Activated CD4-positive, alpha-beta T cell treated with anti-CD3 and anti-CD28 coated beads for 4 hours (primary cell): ENCODE measurements around the gene CARHSP1.
A peak's percentile ranks its signal among the peaks of the same experiment; 100 is the strongest.
"Not testable (repeated sequence)": the region's sequence is repeated elsewhere in the genome, so short reads cannot be mapped to it uniquely, and the experiment has no call there.

Source experiments
- DNase-seq, 2 donors: peaks; one replicate each; pipeline ENCODE4 v3.0.0-alpha.2; 2020

The CARHSP1 gene

DNA sequence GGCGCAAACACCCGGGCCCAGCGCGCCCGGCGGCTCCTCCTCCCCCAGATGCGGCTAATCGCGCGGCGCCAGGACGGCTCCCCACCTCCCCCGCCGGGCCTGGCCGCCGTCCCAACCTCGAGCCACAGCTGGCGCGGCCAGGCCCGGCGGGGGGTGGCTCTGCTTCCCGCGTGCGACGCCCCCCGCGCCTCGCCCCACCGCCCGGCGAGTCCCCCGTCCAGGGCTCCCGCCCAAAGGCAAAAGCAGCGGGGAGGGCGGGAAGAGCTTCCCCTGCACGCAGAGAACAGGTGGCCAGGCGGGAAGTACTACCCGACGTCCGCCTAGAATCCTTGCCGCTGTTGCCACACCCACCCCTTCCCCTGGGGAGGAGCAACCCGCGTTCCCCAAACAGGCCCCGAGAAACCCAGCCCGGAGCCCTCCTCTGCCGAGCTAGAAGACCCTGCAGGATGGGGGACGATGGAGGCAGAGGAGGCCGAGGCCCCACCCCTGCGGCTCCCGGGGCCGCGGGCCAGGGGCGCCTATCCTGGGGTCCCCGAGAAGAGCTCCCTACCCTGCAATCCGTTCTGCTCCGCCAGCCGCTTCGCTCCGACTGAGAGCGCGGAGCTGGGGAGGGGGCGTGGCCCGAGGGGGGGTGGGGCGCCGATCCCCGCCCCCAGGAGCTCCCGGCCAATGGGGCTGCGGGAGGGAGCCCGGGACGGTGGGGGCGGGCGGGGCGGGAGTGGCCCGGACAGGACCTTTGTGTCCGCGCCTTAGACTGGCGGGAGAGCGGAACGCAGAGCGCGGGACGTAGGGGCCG, at the start of gene CARHSP1:
Gene CARHSP1, minus strand, starts transcription at position 591 of the 796 bp plus-strand sequence. CDS start 9,678 bp downstream, outside the sequence.
- peak; percentile 79 to 80 for DNase-seq

DNA sequence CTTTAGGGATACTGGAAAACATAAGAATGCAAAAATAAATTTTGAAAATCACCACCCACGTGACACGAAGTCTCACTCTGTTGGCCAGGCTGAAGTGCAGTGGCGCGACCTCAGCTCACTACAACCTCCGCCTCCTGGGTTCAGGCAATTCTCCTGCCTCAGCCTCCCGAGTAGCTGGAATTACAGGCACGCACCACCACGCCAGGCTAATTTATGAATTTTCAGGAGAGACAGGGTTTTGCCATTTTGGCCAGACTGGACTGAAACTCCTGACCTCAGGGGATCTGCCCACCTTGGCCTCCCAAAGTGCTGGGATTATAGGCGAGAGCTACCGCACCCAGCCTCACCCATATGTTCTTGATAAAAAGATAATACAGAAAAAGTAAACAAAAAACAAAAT, 48.5 kb upstream of the CARHSP1 start:
- not testable (repeated sequence) for DNase-seq

DNA sequence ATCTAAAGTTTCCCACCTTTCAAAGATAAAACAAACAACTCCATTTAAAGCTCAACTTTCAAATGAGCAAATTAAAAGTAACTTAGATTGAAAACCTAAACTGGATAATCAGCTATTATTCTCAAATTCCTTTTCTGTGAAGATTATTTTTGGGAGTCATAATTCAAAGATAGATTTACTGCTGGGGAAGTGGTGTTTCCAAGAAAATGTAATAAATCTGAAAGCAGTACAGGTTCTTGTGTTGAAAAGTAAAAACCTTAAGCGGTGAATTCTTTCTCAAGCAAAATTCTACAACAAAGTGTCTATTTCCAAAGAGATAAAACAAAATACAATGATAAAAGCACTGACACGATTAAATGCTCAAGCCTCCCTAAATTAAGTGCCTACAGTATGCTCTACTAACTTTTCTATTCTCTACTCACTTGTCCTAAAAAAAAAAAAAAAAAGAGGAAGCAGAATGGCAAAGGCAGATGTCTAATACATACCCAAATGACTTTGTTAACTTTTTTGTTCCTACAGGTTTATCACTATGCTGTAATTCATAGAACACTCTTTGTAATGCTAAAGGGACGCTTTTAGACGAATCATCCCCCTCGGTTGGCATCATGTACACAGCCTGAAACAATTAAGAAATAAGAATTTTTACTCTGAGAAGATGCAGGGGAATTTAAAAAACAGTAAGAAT, 47.9 kb upstream of the CARHSP1 start:
- no peak for DNase-seq

DNA sequence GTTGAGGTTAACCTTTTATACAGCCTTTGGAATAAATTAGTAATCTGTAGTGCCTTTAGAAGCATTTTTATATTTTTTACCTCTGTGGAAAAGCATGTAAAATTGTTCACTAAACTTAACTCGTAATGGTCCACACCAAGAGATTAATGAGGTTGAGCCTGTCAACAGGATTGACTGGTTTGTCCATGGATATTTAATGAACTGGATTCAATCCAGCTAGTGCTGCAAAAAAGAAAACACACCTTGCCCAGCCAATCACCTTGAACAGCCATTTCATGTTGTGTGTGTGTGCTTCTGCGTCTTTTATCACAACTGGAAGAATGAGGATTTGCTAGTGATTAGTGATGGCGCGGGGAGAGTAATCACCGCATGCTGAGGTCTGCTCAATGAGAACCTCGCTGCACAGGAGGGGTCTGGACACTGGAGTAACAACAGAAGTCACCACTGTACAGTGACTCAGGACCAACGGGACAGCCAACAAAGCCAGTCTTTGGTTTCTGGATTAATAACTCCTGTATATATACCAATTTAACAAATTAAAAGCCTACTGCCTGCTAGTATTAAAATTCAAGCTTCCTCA, 47.0 kb upstream of the CARHSP1 start:
- DNase-seq: no peak

DNA sequence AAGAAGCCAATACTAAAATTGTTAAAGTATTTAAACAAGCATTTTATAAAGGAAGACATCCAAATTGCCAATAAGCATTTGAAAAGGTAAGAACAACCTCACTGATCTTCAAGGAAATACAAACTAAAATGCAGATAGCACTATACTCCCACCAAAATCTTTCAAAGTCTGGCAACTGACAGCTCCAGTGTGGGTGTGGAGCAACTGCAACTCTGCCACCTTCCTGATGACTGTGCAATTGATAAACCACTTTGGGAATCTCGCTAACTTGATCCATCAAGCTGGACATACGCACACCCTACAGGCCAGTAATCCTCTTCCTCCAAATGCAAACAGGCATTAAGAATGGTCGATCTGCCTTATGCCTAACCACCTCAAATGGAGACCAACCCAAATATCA, 45.3 kb upstream of the CARHSP1 start:
- DNase-seq: no peak

DNA sequence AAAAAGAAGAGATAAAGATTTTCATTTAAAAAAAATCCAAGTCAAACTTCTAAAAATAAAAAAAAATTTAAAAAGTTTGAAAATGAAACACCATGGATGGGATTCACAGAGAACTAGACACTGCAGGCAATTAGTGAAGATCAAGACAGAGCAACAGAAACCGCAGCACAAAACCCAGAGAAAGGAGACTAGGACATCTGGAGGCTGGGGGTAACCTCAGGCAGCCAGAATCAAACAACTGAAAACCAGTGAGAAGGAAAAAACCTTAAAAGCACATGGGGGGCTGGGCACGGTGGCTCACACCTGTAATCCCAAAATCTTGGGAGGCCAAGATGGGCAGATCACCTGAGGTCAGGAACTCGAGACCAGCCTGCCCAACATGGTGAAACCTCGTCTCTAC, 44.0 kb upstream of the CARHSP1 start:
- DNase-seq: no peak

DNA sequence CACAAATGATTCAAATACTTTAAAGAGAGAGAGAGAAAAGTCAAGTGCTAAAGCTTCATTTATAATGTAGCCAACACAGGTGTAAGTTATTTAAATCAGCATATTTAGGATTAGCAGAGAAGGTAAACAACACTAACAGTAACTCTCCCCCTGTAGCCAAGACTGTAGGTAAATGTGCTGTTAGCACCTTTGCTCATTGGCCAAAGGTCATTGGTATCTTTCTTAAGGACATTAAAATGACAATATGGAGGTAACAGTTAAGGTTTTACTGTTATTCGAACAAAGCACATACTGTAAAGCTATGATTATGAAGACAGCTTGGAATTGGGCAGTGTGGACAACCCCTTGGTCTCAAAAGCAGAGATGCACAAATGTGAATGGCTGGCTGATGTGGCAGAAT, 42.0 kb upstream of the CARHSP1 start:
- DNase-seq: no peak

DNA sequence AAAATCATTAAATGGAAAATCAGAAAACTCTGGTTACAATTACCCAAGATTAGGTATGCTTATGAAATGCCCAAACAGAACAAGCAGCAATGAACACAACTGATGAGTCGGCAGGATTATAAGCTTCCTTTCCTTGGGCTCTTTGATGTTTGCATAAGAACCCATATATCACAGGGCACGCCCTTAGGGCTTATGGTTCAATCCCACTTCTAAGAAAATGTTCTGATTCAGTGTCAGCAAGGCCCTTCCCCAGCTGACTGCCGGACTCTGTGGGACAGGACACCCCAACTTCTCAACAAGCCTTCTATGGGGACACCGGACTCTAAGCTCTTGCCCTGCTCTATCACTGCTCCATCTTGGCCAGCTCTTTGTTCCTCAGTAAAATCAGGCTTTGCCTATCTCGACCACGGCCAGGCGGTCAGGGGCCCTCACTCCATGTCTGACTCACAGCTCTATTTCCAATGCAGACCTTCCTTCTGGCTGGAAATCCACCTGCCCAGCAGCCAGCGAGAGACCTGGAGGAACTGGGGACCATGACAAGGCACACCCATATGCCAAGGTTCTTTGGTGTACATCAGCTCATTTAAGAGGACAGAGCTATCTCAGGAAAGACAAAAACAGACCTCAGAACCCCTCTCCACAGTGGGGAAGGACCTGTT, 40.1 kb upstream of the CARHSP1 start:
- no peak for DNase-seq

DNA sequence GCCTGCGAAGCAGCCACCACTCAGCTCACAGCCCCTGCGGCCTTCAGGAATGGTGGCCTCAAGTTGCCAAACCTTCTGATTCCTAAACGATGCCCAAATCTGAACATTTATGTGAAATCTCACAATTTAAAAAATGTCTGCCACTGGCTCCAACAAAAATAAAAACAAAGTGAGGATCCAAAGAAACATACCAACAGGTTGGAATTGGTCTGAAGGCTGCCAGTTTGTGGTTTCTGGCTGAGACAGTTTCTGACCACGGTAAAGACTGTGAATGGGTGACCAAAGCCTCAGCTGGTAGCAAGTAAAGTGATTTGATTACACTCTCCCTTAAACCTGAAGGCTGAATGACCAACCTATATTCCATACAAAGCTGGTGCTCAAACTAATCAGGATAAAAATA, 38.3 kb upstream of the CARHSP1 start:
- no peak for DNase-seq

DNA sequence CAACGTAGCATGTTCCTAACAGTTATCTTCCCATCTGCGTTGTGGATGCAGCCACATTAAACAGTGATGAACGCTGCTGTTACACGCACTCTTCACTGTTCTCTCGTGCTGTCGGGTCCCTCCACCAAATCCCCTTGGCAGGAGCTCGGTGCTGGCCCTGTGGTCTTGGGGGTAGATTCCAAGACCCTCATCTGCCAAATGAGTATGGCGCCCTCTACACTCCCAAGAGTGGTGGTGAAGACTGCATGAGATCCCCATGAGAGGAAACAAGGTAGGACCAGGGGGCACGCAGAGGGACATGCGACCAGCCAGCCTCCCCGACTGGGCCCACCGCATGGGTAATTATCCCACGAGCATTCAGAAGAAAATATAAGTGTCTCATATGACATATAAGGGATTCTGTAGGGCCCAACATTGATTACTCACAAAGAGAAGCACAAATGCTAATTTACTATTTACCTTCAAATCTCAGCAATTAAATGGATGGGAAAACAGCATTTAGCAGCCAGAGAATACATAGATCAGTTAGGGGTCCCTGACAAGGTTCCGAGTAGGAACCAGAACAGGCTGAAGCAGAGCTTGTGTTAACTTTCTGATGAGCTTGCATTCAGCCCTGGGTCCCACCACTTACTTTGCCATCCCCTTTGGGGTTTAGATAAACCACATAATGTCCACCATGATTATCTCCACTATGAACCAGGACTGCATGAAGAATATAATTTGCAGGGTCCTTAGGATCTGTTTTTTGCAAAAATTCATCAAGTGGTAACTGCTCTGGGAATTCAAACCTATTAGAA, 37.2 kb upstream of the CARHSP1 start:
- no peak for DNase-seq

DNA sequence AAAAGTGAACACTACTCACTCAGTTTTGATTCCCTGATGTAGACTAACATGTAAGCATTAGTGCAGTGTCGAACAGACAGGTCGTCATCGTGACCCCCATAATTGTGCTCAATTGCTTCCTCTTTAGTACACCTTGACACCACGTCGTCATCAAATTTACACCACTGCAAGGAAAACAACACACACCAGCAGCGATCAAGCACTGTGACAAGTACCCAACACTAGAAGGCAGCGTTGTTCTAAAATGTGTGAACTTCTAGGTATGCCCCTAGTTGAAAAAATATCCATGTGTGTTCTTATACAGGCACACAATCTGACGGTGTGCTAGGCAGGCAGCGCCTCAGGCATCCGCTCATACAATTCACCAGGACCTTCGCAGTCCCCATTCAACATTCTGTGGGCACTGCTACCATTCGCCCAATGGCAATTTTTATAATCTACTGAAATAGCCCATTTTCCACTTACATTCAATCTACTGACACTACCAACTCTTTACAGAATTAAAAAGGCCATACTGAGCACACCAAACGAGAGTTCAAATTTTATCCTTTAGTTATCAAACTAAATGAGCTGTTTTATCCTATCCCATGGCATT, 36.5 kb upstream of the CARHSP1 start:
- DNase-seq: no peak

DNA sequence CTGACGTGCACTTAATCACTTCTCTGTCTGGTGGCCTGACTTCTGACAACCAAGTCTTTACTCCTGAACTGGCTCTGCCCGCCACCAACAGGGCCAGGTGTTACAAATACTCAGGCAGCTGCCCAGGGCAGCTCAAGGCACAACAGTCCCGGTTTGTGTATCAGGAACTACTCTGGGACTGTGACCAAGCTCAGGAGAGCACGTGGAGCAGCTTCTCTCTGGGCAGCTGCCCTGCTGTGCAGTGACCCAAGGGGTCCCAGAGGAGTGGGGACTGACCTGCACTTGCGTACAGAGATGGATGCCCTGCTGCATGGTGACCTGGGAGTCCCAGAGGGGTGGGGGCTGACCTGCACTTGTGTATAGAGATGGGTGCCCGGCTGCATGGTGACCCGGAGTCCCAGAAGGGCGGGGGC, 35.2 kb upstream of the CARHSP1 start:
- DNase-seq: no peak

DNA sequence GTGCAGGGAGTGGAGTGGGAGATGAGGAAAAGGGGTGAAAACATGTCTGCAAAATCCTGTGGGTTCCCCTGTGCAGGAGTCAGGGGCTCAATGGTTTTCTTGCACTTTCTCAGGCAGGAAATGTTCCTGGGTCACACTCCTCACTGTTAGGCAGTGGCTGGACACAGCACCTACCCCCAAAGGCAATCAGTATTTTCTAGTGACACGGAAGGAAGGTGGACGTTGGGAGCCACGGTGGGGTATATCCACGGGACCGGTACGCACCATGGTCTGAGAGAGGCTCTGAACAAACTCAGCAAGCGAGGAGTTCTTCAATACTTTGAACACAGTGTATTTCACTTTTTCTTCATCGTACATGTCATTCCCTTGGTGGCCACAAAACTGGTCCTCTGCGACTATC, 34.2 kb upstream of the CARHSP1 start:
- no peak for DNase-seq

DNA sequence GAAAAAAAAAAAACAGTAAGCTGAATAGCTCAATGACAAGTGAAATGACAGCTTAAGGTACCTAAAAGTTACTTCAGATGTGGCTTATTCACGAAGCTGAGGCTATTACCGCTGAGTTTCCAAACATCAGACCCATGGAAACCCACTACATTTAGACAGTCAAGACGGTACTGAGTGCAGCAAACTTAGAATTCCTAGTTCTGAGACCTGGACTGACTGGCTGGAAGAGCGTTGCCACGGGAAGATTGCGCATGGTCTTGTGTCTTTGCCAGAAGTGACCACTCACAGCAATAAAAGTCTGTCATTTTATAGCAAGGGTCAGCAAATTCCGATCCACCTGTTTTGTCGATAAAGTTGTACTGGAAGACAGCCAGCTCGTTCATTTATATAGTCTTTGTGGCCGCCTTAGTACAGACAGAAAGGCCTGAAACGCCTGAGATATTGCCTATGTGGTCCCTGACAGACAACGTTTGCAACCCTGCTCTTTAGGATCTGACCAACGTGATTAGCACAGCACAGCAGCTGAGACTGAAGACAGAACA, 32.6 kb upstream of the CARHSP1 start:
- no peak for DNase-seq

DNA sequence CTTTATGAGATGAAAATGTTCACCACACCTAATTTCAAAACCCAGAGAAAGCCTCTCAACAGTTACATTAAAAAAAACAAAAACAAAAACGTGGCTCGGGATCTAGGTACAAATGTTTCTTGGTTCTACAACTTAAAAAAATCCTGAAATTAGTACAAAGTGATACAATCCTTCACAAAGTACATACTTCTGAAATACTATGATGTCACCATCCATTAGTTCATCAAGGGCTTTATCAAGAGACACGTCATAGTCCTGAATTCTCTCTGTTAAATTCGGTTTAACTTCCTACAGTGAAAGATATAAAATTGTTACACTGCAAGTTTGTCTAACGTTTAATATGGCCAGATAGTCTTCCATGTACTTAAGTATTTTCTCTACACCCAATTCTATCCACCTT, 31.5 kb upstream of the CARHSP1 start:
- no peak for DNase-seq

DNA sequence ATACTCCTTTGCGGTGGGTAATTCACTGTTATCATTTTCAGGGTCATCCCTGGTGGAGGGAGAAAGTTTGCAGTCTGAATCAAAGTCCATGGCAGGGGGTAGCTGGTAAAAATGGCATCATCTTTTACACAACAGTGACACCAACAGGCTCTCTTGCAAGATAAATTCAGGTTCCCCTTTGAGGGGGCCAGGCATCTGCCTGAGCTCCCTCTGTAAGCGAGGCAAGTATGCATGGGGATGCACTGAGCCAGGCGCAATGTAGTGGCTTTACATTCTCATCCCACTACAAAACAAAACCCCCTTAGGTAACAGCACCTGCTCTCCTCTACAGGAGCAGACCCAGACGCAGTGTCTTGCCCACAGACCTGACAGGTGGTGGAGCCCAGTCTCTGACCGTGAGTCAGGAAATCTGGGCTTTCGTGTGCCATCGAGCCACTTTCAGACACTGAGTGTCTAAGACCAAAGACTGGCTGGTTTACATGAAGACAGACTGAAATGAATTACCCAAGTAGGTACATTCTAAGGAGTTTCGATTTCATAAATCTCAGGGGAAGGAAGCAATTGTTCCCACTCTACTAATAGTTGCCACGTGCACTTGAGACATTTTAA, 31.0 kb upstream of the CARHSP1 start:
- DNase-seq: no peak

DNA sequence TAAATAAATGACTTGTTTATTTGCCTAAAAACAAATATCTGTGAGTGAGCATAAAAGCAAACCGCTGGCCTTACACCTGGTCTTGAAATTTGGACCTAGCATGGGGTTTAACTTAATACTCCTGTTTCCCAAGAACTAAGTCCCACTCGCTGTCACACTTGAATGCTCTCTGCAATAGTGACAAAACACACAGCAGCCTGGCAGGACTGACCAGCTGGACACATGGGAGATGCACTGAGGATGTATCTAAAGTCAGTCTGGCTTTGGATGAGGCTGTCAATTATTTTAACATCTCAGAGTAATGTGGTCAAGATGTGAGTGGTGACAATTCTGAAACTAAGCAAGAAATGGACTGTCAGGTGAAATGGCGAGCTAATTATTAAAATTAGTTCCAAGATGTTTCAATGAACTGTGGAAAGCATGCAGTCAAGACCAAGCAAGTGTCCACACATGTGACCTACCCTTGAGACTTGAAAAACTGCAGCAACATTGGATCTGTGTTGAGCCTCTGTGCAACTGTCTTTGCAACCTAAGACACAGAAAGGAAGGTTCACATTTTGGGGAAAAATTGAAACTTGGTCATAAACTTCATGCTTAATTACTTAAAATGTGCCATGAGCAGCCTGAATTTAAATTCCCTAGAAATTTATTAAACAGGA, 30.0 kb upstream of the CARHSP1 start:
- no peak for DNase-seq

DNA sequence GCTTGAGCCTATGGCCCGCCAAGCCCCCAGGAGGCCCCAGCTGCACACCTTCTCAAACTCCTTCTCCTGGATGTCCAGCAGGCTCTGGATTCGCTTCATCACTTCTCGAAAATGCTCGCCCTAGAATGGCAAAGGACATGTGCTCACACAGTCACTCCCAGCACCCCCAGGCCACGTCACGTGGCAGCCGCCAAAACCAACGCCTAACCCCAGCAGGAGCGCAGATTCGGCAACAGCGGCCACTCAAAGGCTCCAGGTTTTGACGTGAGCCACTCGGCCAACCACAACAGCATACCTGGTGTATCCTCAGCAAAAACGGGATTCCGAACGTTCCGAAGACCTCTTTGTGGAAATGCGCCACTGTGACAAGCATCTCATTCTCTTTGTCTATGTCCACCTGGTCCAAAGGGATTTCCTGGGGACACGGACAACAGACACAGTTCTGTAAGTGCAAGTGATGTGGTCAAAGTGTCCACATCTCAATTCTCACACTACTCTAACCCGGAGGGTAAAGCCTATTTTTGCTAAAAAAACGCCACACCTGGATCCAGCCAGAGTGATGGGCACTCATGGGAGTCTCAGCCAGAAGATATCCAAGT, 26.0 kb upstream of the CARHSP1 start:
- no peak for DNase-seq

DNA sequence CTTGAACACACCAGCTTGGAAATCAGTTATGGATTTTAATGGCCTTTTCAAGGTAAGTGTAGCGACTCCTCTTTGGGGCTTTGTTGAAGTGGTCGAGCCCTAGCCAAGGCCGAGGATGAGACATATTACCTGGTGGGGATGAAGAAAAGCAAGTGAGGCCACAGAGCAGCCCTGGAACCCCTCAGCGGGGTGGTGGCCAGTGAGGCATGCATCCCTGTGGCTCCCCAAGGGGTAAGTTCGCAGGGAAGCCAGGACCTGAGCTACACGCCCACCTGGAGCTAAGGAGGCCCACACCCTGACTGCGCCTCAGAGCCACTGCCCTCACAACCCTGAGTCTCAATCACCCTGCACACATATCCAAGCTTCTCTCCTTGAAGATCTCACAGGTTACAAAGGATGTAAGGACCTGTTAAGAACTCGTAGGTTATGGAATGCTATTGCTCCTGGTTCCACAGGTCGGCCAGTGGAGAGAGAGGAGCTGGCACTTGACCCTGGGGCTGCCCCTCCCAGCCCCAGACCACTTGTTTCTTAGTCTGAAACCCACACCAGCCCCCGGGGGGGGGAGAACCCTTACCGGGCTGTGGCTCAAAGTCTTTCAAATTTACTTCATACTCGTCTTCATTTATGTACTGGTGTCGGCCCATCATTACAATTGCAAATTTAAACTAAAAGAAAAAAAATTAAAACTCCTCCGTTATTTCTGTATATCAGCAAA, 25.3 kb upstream of the CARHSP1 start:
- no peak for DNase-seq

DNA sequence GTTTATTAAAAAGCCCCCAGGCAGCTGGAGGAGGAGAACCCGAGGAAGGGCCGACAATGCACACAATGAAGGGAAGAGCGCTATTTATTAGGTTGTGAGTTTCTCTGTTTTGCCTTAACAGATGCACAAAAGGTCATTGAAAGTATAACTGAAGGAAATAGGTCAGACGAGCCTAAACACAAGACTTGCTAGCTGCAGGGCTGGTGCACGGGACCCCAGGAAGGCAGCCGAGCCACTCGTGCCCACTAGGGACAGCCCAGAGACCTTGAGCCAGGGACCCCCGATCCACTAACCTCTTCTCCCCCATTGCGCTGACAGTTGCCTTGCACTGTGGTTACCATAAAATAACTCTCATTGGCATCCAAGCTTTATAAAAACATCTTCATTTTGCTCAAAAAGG, 24.6 kb upstream of the CARHSP1 start:
- no peak for DNase-seq
